Ammon's horn (tissue), 1 donor: ENCODE data around the gene STK11.

Experiments used
- DNase-seq: peaks from one replicate; pipeline ENCODE4 v3.0.0-alpha.2; 2016; ENCODE audit warnings: low spot score

The STK11 gene

GRCh38 chr19:1226522-1227303 is 21.1 kb downstream of the STK11 start:
- DNase-seq: no peak

GRCh38 chr19:1227304-1228054 is 21.9 kb downstream of the STK11 start:
- DNase-seq: no peak

- DNase-seq: no peak
Measured at GRCh38 chr19:1228161-1228957, 22.8 kb downstream of the STK11 start.

- DNase-seq: no peak
Measured at GRCh38 chr19:1229056-1229923, 23.7 kb downstream of the STK11 start.

GRCh38 chr19:1229924-1230782 is 24.6 kb downstream of the STK11 start:
- DNase-seq: no peak

GRCh38 chr19:1230783-1231489 is 25.4 kb downstream of the STK11 start:
- no peak for DNase-seq

- no peak for DNase-seq
Measured at GRCh38 chr19:1231729-1232637, 26.4 kb downstream of the STK11 start.

- DNase-seq: no peak
Measured at GRCh38 chr19:1232652-1233072, 27.1 kb downstream of the STK11 start.

- DNase-seq: no peak
Measured at GRCh38 chr19:1233115-1233667, 27.6 kb downstream of the STK11 start.

- no peak for DNase-seq
Measured at GRCh38 chr19:1234051-1234954, 28.7 kb downstream of the STK11 start.

GRCh38 chr19:1234955-1235380 is 29.4 kb downstream of the STK11 start:
- no peak for DNase-seq

GRCh38 chr19:1235625-1236538 is 30.3 kb downstream of the STK11 start:
- no peak for DNase-seq

- no peak for DNase-seq
Measured at GRCh38 chr19:1236576-1236975, 31.0 kb downstream of the STK11 start.

- no peak for DNase-seq
Measured at GRCh38 chr19:1237027-1237659, 31.6 kb downstream of the STK11 start.

- DNase-seq: no peak
Measured at GRCh38 chr19:1237754-1238368, 32.3 kb downstream of the STK11 start, which contains the start of gene CBARP. Gene CBARP, minus strand, starts transcription at chr19:1238005. Its CDS starts 1,905 bp downstream, at chr19:1236100.
